ENCODE measurements around the gene RFTN1.

RFTN1 gene

DNA sequence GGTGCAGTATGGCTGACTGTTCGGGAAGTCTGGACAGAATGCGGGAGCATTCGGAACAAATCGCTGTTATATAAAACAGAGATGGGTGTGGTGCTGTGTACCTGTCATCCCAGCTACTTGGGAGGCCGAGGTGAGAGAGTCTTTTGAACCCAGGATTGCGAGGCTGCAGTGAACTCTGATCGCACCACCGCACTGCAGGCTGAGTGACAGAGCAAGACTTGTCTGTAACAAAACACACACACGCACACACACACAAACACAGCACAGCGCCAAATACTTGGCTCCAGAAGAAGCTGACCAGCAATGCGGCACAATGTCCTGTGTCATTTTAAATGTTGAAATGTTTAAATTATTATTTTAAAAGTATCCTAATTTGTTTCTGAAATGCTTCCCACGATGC, 12.6 kb downstream of the RFTN1 start:
- Histone ChIP-seq H3K4me1 (peaks cover 0 to 20% (median 0%) of the 10 kb centered on the region in 4 donors), H3K4me3 (no peak overlapping the region), H3K27me3 (no peaks in the 10 kb centered on the region), H3K27ac (no peak overlapping the region), H3K9me3 (no peaks in the 10 kb centered on the region), H3K36me3 (peaks cover 0 to 7% (median 0%) of the 10 kb centered on the region in 3 donors)
- no peak for DNase-seq
- intact Hi-C loops (cut with DNase I; ENCODE audit: low total_unique reads): no loop called here
- TF ChIP-seq, protein P1, sequence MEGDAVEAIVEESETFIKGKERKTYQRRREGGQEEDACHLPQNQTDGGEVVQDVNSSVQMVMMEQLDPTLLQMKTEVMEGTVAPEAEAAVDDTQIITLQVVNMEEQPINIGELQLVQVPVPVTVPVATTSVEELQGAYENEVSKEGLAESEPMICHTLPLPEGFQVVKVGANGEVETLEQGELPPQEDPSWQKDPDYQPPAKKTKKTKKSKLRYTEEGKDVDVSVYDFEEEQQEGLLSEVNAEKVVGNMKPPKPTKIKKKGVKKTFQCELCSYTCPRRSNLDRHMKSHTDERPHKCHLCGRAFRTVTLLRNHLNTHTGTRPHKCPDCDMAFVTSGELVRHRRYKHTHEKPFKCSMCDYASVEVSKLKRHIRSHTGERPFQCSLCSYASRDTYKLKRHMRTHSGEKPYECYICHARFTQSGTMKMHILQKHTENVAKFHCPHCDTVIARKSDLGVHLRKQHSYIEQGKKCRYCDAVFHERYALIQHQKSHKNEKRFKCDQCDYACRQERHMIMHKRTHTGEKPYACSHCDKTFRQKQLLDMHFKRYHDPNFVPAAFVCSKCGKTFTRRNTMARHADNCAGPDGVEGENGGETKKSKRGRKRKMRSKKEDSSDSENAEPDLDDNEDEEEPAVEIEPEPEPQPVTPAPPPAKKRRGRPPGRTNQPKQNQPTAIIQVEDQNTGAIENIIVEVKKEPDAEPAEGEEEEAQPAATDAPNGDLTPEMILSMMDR (IDR thresholded peaks at IDR 0.05): no peak

- Histone ChIP-seq H3K4me1 (peaks cover 0 to 29% (median 6%) of the 10 kb centered on the region in 4 donors), H3K27me3 (no peaks in the 10 kb centered on the region), H3K9me3 (no peaks in the 10 kb centered on the region), H3K27ac (no peak overlapping the region), H3K36me3 (peaks cover 0 to 2% (median 0%) of the 10 kb centered on the region in 3 donors), H3K4me3 (no peak overlapping the region)
- DNase-seq: no peak
- intact Hi-C loops (cut with DNase I; ENCODE audit: low total_unique reads): no loop called here
- TF ChIP-seq, protein P1 (IDR thresholded peaks at IDR 0.05): no peak
Observed at GRCh38 chr3:16500093-16500492, 13.4 kb downstream of the RFTN1 start.

DNA sequence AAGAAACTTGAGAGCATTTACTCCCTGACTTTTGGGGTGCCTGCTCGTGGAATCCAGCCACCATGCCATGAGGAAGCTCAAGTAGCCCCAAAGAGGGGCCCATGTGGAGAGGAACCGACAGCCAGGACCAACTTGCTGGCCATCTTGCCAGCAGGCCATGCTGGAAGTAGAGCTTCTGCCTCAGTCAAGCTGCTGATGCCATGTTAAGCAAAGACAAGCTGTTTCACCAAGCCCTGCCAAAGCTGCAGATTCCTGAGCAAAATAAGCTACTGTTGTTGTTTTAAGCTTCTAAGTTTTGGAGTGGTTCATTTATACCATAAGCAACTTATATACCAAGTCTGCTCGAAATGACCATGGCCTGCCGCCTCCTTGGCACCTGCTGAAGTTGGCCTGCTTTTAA, 14.1 kb downstream of the RFTN1 start:
- H3K4me1 ChIP-seq: peaks cover 0 to 36% (median 13%) of the 10 kb centered on the region in 4 donors
- intact Hi-C loops (cut with DNase I; ENCODE audit: low total_unique reads): no loop called here
- H3K36me3 ChIP-seq: no peaks in the 10 kb centered on the region
- H3K27ac ChIP-seq: no peak overlapping the region
- no peaks in the 10 kb centered on the region for H3K27me3 ChIP-seq
- H3K9me3 ChIP-seq: no peaks in the 10 kb centered on the region
- H3K4me3 ChIP-seq: no peak overlapping the region
- no peak for DNase-seq
- TF ChIP-seq, protein P1 (IDR thresholded peaks at IDR 0.05): no peak

GRCh38 chr3:16498130-16498890, 15.2 kb downstream of the RFTN1 start:
- DNase-seq: no peak
- no peaks in the 10 kb centered on the region for H3K27me3 ChIP-seq
- no peak overlapping the region for H3K4me3 ChIP-seq
- H3K27ac ChIP-seq: no peak overlapping the region
- intact Hi-C loops (cut with DNase I; ENCODE audit: low total_unique reads): no loop called here
- H3K36me3 ChIP-seq: no peaks in the 10 kb centered on the region
- H3K4me1 ChIP-seq: peaks cover 0 to 37% (median 13%) of the 10 kb centered on the region in 4 donors
- no peaks in the 10 kb centered on the region for H3K9me3 ChIP-seq
- TF ChIP-seq, protein P1 (IDR thresholded peaks at IDR 0.05): no peak

DNA sequence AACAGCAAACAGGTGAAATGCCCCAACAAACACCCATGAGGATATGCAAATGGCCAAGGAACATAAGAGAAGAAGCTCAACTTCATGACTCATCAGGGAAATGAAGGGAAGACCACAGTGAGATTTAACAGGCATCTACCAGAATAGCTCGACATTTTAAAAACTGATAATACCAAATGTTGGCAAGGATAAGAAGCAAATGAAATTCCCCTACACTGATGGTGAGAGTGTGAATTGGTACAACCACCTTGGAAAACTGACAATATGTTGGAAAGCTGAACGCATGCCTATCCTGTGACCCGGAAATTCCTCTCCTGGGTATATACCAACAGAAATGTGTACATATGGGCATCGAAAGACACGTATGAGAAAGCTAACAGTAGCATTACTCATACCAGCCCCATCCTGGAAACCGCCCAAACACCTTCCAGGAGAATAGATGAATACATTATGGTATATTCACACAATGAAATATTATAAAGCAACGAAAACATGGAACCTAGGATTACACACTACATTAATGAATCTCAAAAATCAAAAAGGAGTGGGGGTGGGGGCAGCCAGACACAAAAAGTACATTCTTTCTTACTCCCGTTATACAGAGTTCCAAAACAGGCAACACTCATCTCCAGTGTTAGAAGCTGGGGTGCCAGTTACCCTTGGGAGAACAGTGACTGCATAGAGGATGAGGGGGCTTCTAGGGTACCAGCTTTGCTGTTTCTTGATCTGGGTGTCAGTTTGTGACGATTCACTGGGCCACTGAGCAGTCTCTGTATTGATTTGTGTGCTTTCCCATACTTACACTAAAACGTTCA, 16.9 kb downstream of the RFTN1 start:
- Histone ChIP-seq H3K27me3 (no peaks in the 10 kb centered on the region), H3K9me3 (no peaks in the 10 kb centered on the region), H3K36me3 (peaks cover 0 to 12% (median 6%) of the 10 kb centered on the region in 3 donors), H3K27ac (no peak overlapping the region), H3K4me1 (peaks cover 0 to 33% (median 13%) of the 10 kb centered on the region in 4 donors), H3K4me3 (no peak overlapping the region)
- intact Hi-C loops (cut with DNase I; ENCODE audit: low total_unique reads): no loop called here
- DNase-seq: no peak
- TF ChIP-seq, protein P1 (IDR thresholded peaks at IDR 0.05): no peak

Data from tibial artery (tissue), 4 donors.